Head of caudate nucleus (tissue), 42 donors: ENCODE data around the gene IP6K2.

Experiments used
- DNase-seq, 42 donors: peaks; one replicate each; pipeline versions ENCODE4 v3.0.0 to v3.0.0-alpha.2; 2020 to 2021; ENCODE audit warnings: mixed read lengths in 7 of 42
- intact Hi-C: fragments of 100-400 bp; cut with DNase I; formaldehyde crosslinking; loops from one replicate; pipeline ENCODE4 v1.15.0; 2022

The IP6K2 gene

DNA sequence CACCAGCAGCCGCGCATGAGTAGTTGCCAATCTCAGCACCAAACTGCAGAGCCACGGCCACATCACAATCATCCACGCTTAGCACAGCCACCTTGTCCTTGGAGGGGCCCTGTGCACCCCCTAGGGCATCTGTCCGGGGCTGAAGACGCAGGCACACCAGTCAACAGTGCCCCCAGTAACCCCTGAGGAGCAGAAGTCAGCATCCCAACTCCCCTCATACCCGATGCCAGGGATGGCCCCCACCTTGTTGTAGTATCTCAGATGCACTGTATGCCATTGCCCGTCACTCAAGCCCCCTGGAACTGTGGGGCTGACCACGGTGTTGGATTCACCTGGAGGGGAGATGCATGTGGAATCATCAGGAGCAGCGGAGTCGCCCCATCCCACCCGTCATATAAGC lies 62.0 kb downstream of the IP6K2 start:
- DNase-seq: no peak
- intact Hi-C loops: no loop called here

DNA sequence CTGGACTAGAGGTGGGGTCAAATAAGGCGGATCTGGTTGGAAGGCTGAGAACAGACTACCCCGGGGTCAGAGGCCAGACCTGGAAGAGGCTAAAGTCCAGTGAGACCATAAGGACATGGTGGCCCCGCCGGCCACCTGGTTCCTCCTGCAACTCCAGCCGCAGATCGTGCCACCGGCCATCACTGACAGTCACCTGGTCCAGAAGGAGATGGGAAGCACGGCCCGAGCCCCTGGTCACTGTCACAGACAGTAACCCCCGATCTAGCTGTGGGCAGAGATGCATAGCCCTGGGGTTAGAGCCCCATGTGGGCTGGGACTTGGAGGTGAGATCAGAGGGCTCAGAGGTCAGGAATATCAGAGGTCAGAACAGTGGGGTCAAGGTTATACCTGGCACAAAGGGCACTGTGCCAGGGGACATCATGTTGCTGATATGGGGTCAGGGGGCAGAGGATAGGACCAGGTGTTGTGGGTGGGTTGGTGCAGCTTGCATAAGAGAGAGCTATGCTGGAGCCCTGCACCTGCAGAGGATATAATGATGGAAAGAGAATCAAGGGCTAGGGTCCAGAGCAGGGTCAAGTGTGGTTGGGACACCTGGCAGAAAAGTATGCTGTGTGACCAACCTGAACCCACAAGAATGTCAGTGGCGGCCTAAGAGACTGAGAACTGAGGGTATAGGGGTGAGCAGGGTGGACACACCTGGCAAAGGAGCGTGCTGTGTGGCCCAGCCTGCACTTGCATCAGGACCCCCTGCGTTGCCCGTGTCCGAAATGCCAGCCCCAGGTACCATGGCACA lies 63.9 kb downstream of the IP6K2 start:
- DNase-seq: no peak

GRCh38 chr3:48651771-48652170 lies 65.2 kb downstream of the IP6K2 start:
- intact Hi-C loops: no loop called here
- DNase-seq: no peak

More for the DNA sequence above, 63.9 kb downstream of the IP6K2 start:
- intact Hi-C loops: no loop called here

DNA sequence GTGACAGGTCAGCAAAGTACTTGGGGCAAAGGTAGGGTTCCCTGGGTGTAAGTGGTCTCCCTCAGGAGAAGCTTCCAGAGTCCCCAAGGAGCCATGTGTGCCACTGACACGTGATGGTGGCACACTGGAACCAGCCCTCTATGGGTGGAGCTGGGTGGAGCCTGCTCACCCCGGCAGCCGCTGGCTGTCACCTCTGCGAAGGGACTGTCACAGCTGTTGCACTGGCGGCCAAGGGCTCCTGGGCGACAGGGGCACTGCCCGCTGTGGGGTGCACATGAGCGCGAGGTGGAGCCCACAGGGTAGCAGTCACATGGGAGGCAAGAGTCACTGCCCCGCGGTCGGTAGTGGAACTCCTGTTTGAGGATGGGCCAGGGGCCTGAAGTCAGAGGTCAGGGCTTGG lies 66.3 kb downstream of the IP6K2 start:
- intact Hi-C loops: no loop called here
- DNase-seq: no peak

- DNase-seq: no peak
- intact Hi-C loops: no loop called here
These were observed 68.7 kb downstream of the IP6K2 start for GRCh38 chr3:48648188-48648850.

- DNase-seq: no peak
- intact Hi-C loops: no loop called here
These were observed 69.3 kb downstream of the IP6K2 start for GRCh38 chr3:48647714-48648113.

- intact Hi-C loops: no loop called here
- DNase-seq: no peak
These were observed 71.9 kb downstream of the IP6K2 start for GRCh38 chr3:48644898-48645760.

DNA sequence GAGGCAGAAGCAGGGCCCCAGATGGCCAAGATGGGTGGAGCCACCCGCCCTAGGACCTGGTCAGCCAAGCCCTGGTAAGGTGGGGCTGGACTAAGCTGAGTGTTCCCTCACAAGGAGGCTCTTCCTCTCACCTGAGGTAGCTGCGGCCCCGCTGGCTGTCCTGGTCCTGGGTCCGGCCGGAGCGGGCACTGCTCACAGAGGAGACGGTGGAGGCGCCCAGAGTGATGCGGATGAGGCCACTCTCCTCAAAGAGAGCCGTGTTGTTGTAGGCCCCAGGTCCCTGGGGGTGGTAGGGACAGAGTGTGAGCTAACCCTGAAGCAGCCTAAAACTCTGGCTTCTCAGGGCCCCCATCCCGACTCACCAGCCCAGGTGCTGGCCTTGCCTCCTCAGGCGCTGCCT lies 74.4 kb downstream of the IP6K2 start:
- DNase-seq: no peak
- intact Hi-C loops: no loop called here

DNA sequence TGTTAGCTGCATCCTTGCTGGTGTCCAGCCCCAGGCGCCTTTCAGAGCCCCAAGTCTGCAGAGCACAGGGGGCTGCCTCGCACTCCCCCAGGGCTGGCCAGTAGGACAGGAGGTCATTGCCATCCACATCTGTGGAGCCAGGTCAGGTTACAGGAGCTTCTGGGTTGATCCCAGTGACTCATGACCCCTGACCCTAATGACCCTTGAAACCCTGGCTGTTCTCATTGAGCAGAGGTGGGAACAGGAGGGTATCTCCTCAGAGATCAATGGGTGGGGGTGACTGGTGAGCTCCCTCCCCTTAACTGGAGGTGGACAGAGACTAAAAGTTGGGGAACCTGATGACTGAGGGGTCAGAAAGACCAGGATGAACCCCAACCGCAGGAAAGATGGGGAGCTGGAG lies 75.6 kb downstream of the IP6K2 start:
- intact Hi-C loops: no loop called here
- no peak for DNase-seq

GRCh38 chr3:48639944-48640606 lies 76.9 kb downstream of the IP6K2 start:
- DNase-seq: no peak
- intact Hi-C loops: no loop called here
